Endothelial cell (in vitro differentiated cells): ENCODE measurements around the gene SMYD4. TPM values are rescaled to one million over a fixed set of nuclear protein-coding genes. Genes with fewer than 3 reads are reported as not detected.

ENCODE experiments used
- DNase-seq: peaks from one replicate; pipeline ENCODE4 v3.0.0; 2021; ENCODE audit warnings: low spot score
- H3K27ac Mint-ChIP-seq: one replicate; pipeline ENCODE4 v1.8.0; 2021; ENCODE audit warnings: mixed read lengths, inconsistent platforms; ENCODE audit not compliant: unreplicated experiment
- H3K27me3 Mint-ChIP-seq: one replicate; pipeline ENCODE4 v1.8.0; 2021; ENCODE audit warnings: mild to moderate bottlenecking, moderate library complexity, mixed read lengths, inconsistent platforms; ENCODE audit not compliant: unreplicated experiment
- H3K36me3 Mint-ChIP-seq: one replicate; pipeline ENCODE4 v1.8.0; 2021; ENCODE audit warnings: mild to moderate bottlenecking, low read depth, mixed read lengths, inconsistent platforms; ENCODE audit not compliant: unreplicated experiment
- H3K4me1 Mint-ChIP-seq: one replicate; pipeline ENCODE4 v1.8.0; 2021; ENCODE audit warnings: mild to moderate bottlenecking, mixed read lengths, inconsistent platforms; ENCODE audit not compliant: unreplicated experiment
- H3K4me3 Mint-ChIP-seq: one replicate; pipeline ENCODE4 v1.8.0; 2021; ENCODE audit warnings: mild to moderate bottlenecking, mixed read lengths, inconsistent platforms; ENCODE audit not compliant: unreplicated experiment
- H3K9me3 Mint-ChIP-seq: one replicate; pipeline ENCODE4 v1.8.0; 2021; ENCODE audit warnings: mixed read lengths, inconsistent platforms; ENCODE audit not compliant: unreplicated experiment
- CTCF ChIP-seq: fragments of 200-600 bp; sonication (generic); IDR thresholded peaks from one replicate; pipeline ENCODE4 v1.5.0; 2021; ENCODE audit warnings: antibody characterized with exemption; ENCODE audit not compliant: unreplicated experiment
- total RNA-seq: library from RNA; stranded (reverse); fragmentation: NEBNext Ultra II Directional; extraction: Animal tissue kit (Norgen Biotek cat#: 25700); gene quantifications from one replicate; pipeline ENCODE4 v1.2.1, GENCODE V29; 2021; ENCODE audit not compliant: unreplicated experiment

SMYD4 gene
- total RNA-seq, 1 donor from 2014 or later = 19.3 TPM

GRCh38 chr17:1762901-1763898 lies 66.5 kb downstream of the SMYD4 start:
- no peak for TF ChIP-seq CTCF
- no peaks in the 10 kb centered on the region for H3K36me3 Mint-ChIP-seq
- H3K4me3 Mint-ChIP-seq = no peak overlapping the region
- H3K9me3 Mint-ChIP-seq = no peaks in the 10 kb centered on the region
- H3K4me1 Mint-ChIP-seq = peaks cover 5% of the 10 kb centered on the region
- no peak overlapping the region for H3K27ac Mint-ChIP-seq
- peaks cover 21% of the 10 kb centered on the region for H3K27me3 Mint-ChIP-seq
- DNase-seq = no peak

DNA sequence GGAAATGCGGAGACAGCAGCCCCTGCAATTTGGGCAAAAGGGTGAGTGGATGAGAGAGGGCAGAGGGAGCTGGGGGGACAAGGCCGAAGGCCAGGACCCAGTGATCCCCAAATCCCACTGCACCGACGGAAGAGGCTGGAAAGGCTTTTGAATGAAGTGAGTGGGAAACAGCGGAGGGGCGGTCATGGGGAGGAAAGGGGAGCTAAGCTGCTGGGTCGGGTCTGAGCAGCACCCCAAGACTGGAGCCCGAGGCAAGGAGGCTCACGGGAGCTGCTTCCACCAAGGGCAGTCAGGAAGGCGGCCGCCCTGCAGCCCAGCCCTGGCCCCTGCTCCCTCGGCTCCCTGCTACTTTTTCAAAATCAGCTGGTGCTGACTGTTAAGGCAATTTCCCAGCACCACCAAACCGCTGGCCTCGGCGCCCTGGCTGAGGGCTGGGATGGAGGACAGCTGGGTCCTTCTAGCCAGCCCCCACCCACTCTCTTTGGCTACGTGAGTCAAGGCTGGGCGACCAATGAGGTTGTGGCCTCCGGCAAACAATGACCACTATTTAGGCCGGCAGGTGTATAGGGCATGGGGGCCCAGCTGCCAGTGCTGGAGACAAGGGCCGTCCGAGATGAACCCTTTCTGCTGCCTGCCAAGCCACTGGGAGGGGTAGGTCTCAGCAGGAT lies 67.3 kb downstream of the SMYD4 start:
- no peak for DNase-seq
- Mint-ChIP-seq H3K36me3 (no peaks in the 10 kb centered on the region), H3K27ac (no peak overlapping the region), H3K4me1 (peaks cover 5% of the 10 kb centered on the region), H3K9me3 (no peaks in the 10 kb centered on the region), H3K4me3 (no peak overlapping the region), H3K27me3 (peaks cover 18% of the 10 kb centered on the region)
- TF ChIP-seq CTCF = no peak

DNA sequence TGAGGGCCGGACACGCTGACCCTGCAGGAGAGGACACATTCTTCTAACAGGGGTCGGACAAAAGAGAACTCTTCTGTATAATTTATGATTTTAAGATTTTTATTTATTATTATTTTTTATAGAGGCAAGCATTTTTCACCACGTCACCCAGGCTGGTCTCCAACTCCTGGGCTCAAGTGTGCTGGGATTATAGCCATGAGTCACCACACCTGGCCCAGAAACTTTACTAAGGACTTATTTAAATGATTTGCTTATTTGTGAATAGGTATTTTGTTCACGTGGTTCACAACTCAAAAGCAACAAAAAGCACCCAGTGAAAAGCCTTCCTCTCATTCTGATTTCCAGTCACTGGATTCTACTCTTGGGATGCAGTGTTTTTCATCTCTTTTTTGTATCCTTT lies 70.2 kb downstream of the SMYD4 start:
- no peak for TF ChIP-seq CTCF
- no peak for DNase-seq
- Mint-ChIP-seq H3K36me3 (no peaks in the 10 kb centered on the region), H3K4me3 (no peak overlapping the region), H3K4me1 (peaks cover 13% of the 10 kb centered on the region), H3K9me3 (no peaks in the 10 kb centered on the region), H3K27ac (no peak overlapping the region), H3K27me3 (peaks cover 17% of the 10 kb centered on the region)

DNA sequence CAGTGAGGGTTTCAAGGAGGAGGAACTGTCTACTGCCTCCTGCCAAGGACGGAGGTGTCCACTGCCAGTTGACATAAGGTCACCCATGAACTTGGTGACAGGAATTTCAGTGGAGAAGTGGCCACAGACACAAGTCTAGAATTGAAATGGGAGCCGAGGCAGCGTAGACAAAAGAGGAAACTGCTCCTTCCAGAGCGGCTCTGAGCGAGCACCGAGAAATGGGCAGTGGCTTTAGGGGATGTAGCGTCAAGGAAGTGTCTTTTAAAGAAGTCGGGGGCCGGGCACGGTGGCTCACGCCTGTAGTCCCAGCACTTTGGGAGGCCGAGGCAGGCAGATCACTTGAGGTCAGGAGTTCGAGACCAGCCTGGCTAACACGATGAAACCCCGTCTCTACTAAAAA lies 70.9 kb downstream of the SMYD4 start:
- TF ChIP-seq CTCF = no peak
- Mint-ChIP-seq H3K36me3 (no peaks in the 10 kb centered on the region), H3K27ac (no peak overlapping the region), H3K4me1 (peaks cover 9% of the 10 kb centered on the region), H3K9me3 (no peaks in the 10 kb centered on the region), H3K4me3 (no peak overlapping the region), H3K27me3 (peaks cover 16% of the 10 kb centered on the region)
- no peak for DNase-seq
